T-helper 17 cell (primary cell): ENCODE results near the gene SEL1L2. TPM values are rescaled to one million over a fixed set of nuclear protein-coding genes. Genes with fewer than 3 reads are reported as not detected.

Experiments used
- ATAC-seq: fragments of 150-1000 bp; cut with Tn5 transposase; 2 replicates; pipeline ENCODE4 v1.10.0; 2021; ENCODE audit warnings: mild to moderate bottlenecking, moderate library complexity
- DNase-seq, 3 donors: peaks; one replicate each; pipeline versions ENCODE4 v3.0.0 to v3.0.0-alpha.2; 2020 to 2021
- H3K9me3 ChIP-seq: one replicate; pipeline ENCODE4 v1.7.0; 2013; ENCODE audit warnings: low read length, mild to moderate bottlenecking; ENCODE audit not compliant: control insufficient read depth, poor library complexity, severe bottlenecking
- H3K27ac Mint-ChIP-seq: one replicate; pipeline ENCODE4 v1.8.0; 2022; ENCODE audit warnings: mild to moderate bottlenecking, moderate library complexity, mixed read lengths
- H3K27me3 Mint-ChIP-seq: one replicate; pipeline ENCODE4 v1.8.0; 2022; ENCODE audit warnings: mixed read lengths
- H3K36me3 Mint-ChIP-seq: one replicate; pipeline ENCODE4 v1.8.0; 2022; ENCODE audit warnings: low read depth, mixed read lengths
- H3K4me1 Mint-ChIP-seq: one replicate; pipeline ENCODE4 v1.8.0; 2022; ENCODE audit warnings: mild to moderate bottlenecking, mixed read lengths
- H3K4me3 Mint-ChIP-seq: one replicate; pipeline ENCODE4 v1.8.0; 2022; ENCODE audit warnings: mild to moderate bottlenecking, moderate library complexity, mixed read lengths
- total RNA-seq, 4 donors: library from RNA in 2 of 4; stranded (reverse) in 2 of 4; gene quantifications; one replicate each; pipeline ENCODE4 v1.2.3 and lab custom pipeline; 2022 to 2026

Gene SEL1L2
- total RNA-seq, 2 donors from 2014 or later = not detected

DNA sequence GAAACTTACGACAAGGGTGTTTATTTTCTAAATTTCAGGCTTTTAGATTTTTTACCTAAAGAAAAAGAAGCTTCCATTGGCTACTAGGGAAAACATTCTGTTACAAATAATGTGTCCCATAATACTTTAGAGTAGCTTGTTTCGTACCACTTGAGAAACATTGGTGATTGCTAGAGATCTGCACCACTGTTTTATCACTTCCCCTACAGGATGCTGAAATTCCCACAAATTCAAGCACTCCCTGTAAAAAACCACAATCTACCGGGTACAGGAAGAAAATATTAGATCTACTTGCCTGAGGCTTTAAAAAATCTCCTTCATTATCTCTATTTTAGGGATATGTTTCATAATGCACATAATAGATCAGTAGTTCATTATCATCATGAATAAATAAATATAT is 29.9 kb downstream of the SEL1L2 start:
- ATAC-seq = no peak
- no peak for DNase-seq
- Mint-ChIP-seq H3K4me3 (no peak overlapping the region), H3K4me1 (no peaks in the 10 kb centered on the region), H3K36me3 (no peaks in the 10 kb centered on the region), H3K27me3 (no peaks in the 10 kb centered on the region), H3K27ac (no peak overlapping the region)
- H3K9me3 ChIP-seq = no peaks in the 10 kb centered on the region

DNA sequence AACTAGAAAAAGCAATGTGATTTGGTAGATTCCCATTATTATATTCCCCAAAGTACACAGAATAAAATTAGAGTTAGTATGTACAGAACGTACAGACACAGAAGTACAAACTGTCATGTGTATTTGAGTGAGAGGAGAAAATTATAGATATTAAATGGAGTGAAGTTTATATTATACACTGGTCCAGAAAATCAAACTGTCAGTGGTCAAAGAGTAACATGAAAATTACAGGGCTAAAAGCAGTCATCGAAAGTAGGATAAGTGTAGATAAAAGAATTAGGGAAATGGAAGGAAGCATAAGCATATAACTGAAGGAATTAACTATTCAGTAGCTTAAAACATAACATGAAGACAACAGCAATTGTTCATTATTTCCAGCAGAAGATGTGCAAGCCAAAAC is 30.3 kb downstream of the SEL1L2 start:
- Mint-ChIP-seq H3K4me3 (no peak overlapping the region), H3K27ac (no peak overlapping the region), H3K36me3 (no peaks in the 10 kb centered on the region), H3K4me1 (no peaks in the 10 kb centered on the region), H3K27me3 (no peaks in the 10 kb centered on the region)
- H3K9me3 ChIP-seq = no peaks in the 10 kb centered on the region
- ATAC-seq (no peak), DNase-seq (no peak)

DNA sequence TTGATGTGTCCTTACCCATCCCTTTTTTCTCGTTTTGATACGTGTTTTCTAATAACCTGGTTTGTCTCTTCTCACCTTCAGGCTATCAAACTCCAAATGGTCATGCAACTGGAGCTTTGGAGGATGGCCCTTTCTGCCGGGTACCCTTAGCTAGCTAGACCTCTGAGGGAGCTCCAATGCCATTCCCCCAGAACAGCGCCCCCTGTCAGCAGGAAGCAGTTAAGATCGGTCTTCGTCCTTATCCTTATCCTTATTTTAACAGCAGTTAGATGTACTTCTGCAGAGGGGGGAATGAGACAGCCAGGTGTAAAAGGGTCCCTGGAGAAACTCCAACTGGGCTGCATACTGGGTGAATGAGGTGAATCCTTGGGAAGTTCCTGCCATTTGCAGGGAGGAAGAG is 37.2 kb downstream of the SEL1L2 start:
- ATAC-seq (no peak), DNase-seq (no peak)
- no peaks in the 10 kb centered on the region for H3K9me3 ChIP-seq
- peaks cover 2% of the 10 kb centered on the region for H3K4me1 Mint-ChIP-seq
- H3K27ac Mint-ChIP-seq = no peak overlapping the region
- no peaks in the 10 kb centered on the region for H3K27me3 Mint-ChIP-seq
- H3K36me3 Mint-ChIP-seq = no peaks in the 10 kb centered on the region
- H3K4me3 Mint-ChIP-seq = no peak overlapping the region

DNA sequence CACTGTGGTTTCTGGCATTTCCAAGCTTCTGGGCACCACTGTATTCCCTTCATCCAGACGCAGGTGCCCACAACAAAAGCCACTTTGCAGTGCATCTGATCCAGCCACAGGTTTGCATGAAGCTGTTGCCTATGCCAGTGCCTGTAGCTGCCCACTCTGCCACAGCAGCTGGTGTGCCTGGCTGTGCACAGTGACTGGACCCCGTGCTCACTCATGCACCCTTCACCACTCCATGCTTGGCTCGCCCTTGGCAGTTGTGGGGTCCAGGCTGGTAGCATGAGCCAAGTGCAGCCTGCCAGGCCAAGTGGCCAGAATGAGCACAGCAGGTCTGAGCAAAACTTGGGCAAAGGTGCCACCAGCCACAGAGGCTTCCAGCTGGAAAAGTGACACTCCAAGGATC is 42.7 kb downstream of the SEL1L2 start:
- no peaks in the 10 kb centered on the region for H3K36me3 Mint-ChIP-seq
- no peak for ATAC-seq
- H3K27ac Mint-ChIP-seq = no peak overlapping the region

DNA sequence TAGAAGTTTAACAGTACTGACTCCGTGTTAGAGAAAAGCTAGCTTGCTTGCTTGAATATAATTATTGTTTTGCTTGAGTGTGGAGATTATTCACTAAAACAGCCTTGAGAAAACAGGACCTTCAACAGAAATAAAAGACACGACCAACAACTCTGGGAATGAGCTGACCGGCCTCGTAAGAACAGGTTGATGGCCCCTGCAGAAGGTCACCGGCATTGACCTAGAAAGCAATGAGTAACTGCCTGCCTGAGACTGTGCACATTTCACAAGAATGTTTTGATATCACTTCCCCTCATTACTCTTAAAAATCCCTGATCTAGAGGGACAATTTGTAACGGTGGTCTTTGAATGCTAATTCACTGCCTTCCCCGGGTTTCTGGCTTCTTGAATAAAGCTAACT is 49.4 kb downstream of the SEL1L2 start:
- Mint-ChIP-seq H3K4me3 (no peak overlapping the region), H3K36me3 (no peaks in the 10 kb centered on the region), H3K27ac (no peak overlapping the region), H3K27me3 (no peaks in the 10 kb centered on the region), H3K4me1 (no peaks in the 10 kb centered on the region)
- H3K9me3 ChIP-seq = no peaks in the 10 kb centered on the region
- ATAC-seq (no peak), DNase-seq (no peak)

More for the DNA sequence above, 42.7 kb downstream of the SEL1L2 start:
- Mint-ChIP-seq H3K4me1 (peaks cover 2% of the 10 kb centered on the region), H3K4me3 (no peak overlapping the region), H3K27me3 (no peaks in the 10 kb centered on the region)
- H3K9me3 ChIP-seq = no peaks in the 10 kb centered on the region
- no peak for DNase-seq

DNA sequence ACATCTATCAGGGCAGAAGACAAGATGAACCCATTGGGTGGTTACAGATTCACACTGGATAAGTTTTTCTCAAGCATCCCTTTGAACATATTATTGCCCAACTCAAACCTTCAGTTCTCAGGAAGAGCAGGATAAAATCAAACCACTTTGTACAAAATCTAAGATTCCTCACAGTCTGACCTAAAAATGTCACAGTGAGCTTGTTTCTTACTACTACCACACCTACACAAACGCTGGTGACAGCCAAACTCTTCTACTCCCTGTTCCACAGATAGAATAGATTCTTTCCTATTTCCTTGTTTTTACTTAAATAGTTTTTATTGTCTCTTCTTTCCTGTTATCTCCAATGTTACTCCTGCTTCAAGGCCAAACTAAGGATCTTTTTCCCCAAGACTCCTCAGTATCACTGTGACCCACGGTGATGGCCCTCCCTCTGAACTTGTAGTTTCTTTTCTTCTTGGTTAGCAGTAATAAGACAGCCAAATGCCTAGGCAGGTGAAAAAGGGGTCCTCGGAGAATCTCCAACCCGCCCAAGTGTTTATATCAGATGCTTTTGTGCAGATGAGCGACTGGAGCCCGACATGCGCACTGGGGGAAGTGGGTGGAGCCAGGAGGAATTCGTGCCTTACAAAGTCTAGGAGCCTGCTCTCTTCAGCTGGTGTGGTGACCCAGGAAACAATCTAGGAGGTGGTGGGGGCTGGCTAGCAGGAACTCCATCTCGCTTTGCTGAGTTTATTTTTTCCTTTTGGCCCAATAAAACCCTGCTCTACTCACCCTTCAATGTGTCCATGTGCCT is 53.4 kb downstream of the SEL1L2 start:
- no peak overlapping the region for H3K27ac Mint-ChIP-seq
- H3K4me1 Mint-ChIP-seq = no peaks in the 10 kb centered on the region
- no peak for DNase-seq
- ATAC-seq = no peak
- H3K9me3 ChIP-seq = no peaks in the 10 kb centered on the region
- no peak overlapping the region for H3K4me3 Mint-ChIP-seq
- no peaks in the 10 kb centered on the region for H3K27me3 Mint-ChIP-seq
- H3K36me3 Mint-ChIP-seq = no peaks in the 10 kb centered on the region

DNA sequence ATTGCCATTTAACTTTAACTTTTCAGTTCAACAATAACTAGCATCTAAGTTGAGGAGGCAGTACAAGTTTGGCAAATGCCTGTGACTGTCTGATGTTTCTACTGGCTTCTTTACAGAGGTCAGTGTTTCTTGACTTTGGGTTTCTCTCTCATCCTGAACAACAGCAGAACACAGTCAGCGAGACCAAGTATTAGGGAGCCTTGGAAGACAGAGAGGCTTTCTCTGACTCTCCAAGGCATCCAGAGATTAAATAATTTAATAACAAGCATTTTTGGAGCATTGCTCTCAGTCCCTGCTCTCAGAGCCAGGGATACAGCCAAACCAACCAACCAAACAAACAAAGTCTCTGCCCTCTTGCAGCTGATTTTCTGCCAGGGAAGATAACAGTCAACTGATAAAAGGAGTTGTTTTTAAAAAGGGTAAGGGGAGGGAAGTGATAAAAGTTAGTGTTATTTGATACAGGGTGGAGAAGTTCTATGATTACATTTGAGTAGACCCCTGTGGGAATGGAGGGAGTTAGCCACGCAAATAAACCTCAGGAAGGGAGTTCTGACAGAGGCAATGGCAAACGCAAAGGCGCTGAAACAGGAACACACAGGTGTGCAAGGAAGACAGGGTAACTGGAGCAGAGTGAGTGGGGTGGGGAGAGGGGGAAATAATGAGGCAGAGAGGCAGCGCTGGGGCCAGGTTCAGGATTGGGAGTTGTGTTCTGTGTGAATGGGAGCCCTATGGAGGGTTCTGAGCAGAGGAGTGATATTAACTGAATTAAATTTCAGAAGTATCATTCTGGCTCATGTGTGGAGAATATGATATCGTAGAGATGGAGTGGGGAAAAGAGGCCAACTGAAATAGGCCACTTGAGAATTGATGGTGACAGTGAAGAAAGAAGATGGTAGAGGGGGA is 55.2 kb downstream of the SEL1L2 start:
- no peak overlapping the region for H3K4me3 Mint-ChIP-seq
- no peaks in the 10 kb centered on the region for H3K4me1 Mint-ChIP-seq
- no peak overlapping the region for H3K27ac Mint-ChIP-seq
- no peak for DNase-seq
- ATAC-seq = no peak
- H3K27me3 Mint-ChIP-seq = no peaks in the 10 kb centered on the region
- no peaks in the 10 kb centered on the region for H3K9me3 ChIP-seq
- H3K36me3 Mint-ChIP-seq = no peaks in the 10 kb centered on the region

DNA sequence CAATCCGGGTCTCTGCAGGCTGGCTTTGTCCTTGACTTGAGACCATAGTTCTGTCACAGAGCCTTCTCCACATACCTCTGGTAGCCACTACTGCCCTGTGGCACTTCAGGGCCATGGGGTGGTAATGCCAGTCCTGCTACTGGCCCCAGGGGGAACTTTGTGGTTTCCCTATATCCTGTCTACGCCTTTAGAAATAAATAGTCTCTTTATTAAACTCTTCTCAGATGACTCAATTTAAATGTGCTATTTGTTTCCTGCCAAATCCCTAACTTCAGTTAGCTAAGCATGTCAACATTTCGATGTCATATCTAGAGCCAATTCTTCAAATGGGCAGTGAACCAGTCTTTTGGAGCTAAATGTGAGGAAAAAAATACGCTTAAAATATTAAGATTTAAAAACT is 60.1 kb downstream of the SEL1L2 start:
- H3K27ac Mint-ChIP-seq = no peak overlapping the region
- H3K4me1 Mint-ChIP-seq = no peaks in the 10 kb centered on the region

DNA sequence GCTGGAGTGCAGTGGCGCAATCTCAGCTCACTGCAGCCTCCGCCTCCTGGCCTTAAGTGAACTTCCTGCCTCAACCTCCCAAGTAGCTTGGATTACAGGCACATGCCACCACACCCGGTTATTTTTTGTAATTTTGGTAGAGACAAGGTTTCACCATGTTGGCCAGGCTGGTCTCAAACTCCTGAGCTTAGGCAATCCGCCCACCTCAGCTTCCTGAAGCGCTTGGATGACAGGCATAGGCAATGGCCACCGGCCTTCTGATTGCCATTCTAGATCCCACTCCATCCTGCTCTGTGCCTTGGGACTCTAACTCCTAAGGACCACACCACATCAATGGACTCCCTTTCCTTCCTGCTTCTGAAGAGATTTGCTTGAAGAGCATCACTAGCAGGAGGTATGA is 60.6 kb downstream of the SEL1L2 start:
- ATAC-seq (no peak), DNase-seq (no peak)
- no peaks in the 10 kb centered on the region for H3K4me1 Mint-ChIP-seq
- no peak overlapping the region for H3K27ac Mint-ChIP-seq
- H3K27me3 Mint-ChIP-seq = peaks cover 6% of the 10 kb centered on the region
- no peaks in the 10 kb centered on the region for H3K9me3 ChIP-seq
- H3K36me3 Mint-ChIP-seq = no peaks in the 10 kb centered on the region
- H3K4me3 Mint-ChIP-seq = no peak overlapping the region

More for the DNA sequence above, 60.1 kb downstream of the SEL1L2 start:
- ATAC-seq (no peak), DNase-seq (no peak)
- H3K9me3 ChIP-seq = no peaks in the 10 kb centered on the region
- no peak overlapping the region for H3K4me3 Mint-ChIP-seq
- peaks cover 6% of the 10 kb centered on the region for H3K27me3 Mint-ChIP-seq
- H3K36me3 Mint-ChIP-seq = no peaks in the 10 kb centered on the region

DNA sequence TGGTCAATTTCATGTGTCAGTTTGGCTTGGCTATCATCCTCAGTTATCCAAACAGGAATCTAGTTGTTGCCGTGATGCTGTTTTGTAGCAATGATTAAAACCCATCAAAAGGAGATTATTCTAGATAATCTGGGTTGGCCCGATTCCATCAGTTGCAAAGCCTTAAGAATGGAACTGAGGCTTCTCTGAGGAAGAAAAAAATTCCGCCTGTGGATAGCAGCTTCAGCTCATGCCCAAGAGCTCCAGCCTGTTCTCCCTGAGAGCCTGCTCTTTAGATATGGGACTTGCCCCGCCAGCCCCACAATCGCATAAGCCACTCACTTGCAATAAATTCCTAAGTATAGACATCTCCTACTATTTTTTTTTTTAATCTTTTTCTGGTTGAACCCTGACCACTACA is 61.5 kb downstream of the SEL1L2 start:
- DNase-seq (no peak), ATAC-seq (no peak)
- Mint-ChIP-seq H3K4me1 (no peaks in the 10 kb centered on the region), H3K36me3 (no peaks in the 10 kb centered on the region), H3K27ac (no peak overlapping the region), H3K27me3 (peaks cover 6% of the 10 kb centered on the region), H3K4me3 (no peak overlapping the region)
- no peaks in the 10 kb centered on the region for H3K9me3 ChIP-seq

DNA sequence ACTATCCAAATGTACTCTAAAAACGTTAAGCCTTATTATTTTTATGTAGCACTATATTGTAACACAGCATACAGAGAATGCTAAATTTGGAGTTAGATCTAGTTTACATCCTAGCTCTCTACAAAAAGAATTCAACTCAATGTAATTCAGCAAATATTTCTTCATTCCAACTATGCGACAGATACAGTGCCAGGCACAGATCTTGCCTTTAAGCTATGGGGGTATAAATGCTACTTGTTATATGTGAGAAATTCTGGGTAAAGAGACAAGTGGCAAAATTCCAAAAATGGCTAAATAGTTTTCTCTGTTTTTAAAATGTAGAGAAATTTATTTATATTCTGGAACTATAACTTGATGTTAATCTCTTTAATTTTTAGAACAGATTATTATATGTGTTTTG is 63.2 kb downstream of the SEL1L2 start:
- ATAC-seq = no peak

DNA sequence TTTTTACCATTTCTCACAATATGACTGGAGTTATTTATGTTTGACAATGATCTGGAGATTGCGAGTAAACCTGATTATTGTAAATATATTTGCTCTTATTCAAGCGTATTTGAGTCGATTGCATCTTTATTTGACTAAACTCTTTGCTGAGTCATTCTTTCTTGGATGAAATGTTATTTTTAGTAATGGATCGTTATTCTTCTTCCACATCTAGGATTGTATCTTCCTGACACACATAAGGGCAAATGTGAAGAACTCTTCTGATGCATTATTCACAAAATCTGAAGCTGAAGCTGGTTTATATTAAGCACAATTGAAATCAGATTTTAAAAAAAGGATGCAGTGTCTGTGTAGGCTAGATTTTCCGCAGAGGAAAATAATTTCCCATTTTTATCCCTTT is 68.2 kb downstream of the SEL1L2 start:
- H3K36me3 Mint-ChIP-seq = no peaks in the 10 kb centered on the region
- H3K4me3 Mint-ChIP-seq = no peak overlapping the region
- no peaks in the 10 kb centered on the region for H3K4me1 Mint-ChIP-seq
- ATAC-seq = no peak
- no peaks in the 10 kb centered on the region for H3K9me3 ChIP-seq
- H3K27ac Mint-ChIP-seq = no peak overlapping the region
- DNase-seq = no peak
- no peaks in the 10 kb centered on the region for H3K27me3 Mint-ChIP-seq

More for the DNA sequence above, 63.2 kb downstream of the SEL1L2 start:
- no peak for DNase-seq
- no peaks in the 10 kb centered on the region for H3K9me3 ChIP-seq
- H3K27ac Mint-ChIP-seq = no peak overlapping the region
- no peaks in the 10 kb centered on the region for H3K36me3 Mint-ChIP-seq
- H3K27me3 Mint-ChIP-seq = peaks cover 6% of the 10 kb centered on the region
- H3K4me3 Mint-ChIP-seq = no peak overlapping the region
- no peaks in the 10 kb centered on the region for H3K4me1 Mint-ChIP-seq

DNA sequence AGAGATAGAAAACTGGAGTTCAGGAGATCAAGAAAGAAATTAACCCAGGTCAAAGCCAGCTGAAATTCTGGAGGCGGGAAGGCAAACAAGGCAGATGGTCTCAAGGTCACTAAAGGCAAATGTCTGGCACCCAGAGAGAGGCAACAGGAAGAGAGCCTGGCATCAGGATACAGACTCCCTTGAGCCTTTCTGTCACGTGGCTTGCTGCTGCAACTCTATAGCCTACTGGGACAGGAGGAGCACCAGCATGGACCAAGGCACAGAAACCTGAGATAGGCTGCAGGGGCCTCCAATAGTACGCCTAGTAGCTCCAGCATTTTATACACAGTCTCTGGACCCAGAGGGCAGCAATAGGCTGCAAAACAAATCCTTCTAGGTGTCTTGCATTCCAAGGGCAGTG is 75.1 kb downstream of the SEL1L2 start:
- no peaks in the 10 kb centered on the region for H3K4me1 Mint-ChIP-seq
- no peaks in the 10 kb centered on the region for H3K9me3 ChIP-seq
- no peak for DNase-seq
- no peak overlapping the region for H3K27ac Mint-ChIP-seq
- H3K4me3 Mint-ChIP-seq = no peak overlapping the region
- H3K36me3 Mint-ChIP-seq = no peaks in the 10 kb centered on the region
- peaks cover 5% of the 10 kb centered on the region for H3K27me3 Mint-ChIP-seq
- no peak for ATAC-seq
